IMR-90 (cell line): ENCODE data around the gene MED13. TPM values are rescaled to one million over a fixed set of nuclear protein-coding genes. Genes with fewer than 3 reads are reported as not detected.

Experiments
- ATAC-seq: fragments of 200-7000 bp; cut with Tn5 transposase; 2 replicates; pipeline ENCODE4 v1.9.1; 2020; ENCODE audit warnings: low read depth, mild to moderate bottlenecking, moderate library complexity
- BruUV-seq: library from RNA; stranded (reverse); fragments of 400-500 nt; replicated peaks from 2 replicates; lab custom pipeline; 2021; lab: Mats Ljungman, UMichigan
- CTCF ChIA-PET: fragments of 300-600 bp; formaldehyde crosslinking; extraction: SDS; loops from one replicate; lab custom pipeline; 2021; ENCODE audit warnings: antibody characterized with exemption; lab: Yijun Ruan, JAX
- POLR2A ChIA-PET: fragments of 300-600 bp; sonication (Branson Sonifier 250); formaldehyde crosslinking; loops from one replicate; lab custom pipeline; 2022; ENCODE audit warnings: antibody characterized with exemption; ENCODE audit not compliant: unreplicated experiment; lab: Charles Lee
- DNase-seq: peaks from one replicate; pipeline ENCODE4 v3.0.0; 2013
- H2AFZ ChIP-seq: replicated peaks from 2 replicates; pipeline ENCODE3; 2013; ENCODE audit warnings: low read length, mild to moderate bottlenecking; ENCODE audit not compliant: poor library complexity
- H2AK5ac ChIP-seq: 2 replicates; pipeline ENCODE4 v1.6.1; 2013; ENCODE audit warnings: low read depth, low read length, inconsistent platforms
- H2AK9ac ChIP-seq: replicated peaks from 2 replicates; pipeline ENCODE3; 2013; ENCODE audit warnings: mild to moderate bottlenecking, low read depth, low read length, moderate library complexity; ENCODE audit not compliant: poor library complexity
- H2BK120ac ChIP-seq: 2 replicates; pipeline ENCODE4 v1.6.1; 2013; ENCODE audit warnings: low read depth, low read length, inconsistent platforms
- H2BK15ac ChIP-seq: 3 replicates; pipeline ENCODE4 v1.6.1; 2013; ENCODE audit warnings: low read depth, low read length, inconsistent platforms
- H2BK20ac ChIP-seq: 2 replicates; pipeline ENCODE4 v1.6.1; 2013; ENCODE audit warnings: low read depth, mild to moderate bottlenecking, inconsistent platforms, low read length, moderate library complexity
- H2BK5ac ChIP-seq: 2 replicates; pipeline ENCODE4 v1.6.1; 2013; ENCODE audit warnings: mild to moderate bottlenecking, low read depth, low read length, inconsistent platforms; ENCODE audit not compliant: poor library complexity, severe bottlenecking
- H3K14ac ChIP-seq: replicated peaks from 2 replicates; pipeline ENCODE4 v1.6.1; 2013; ENCODE audit warnings: low read depth, low read length, inconsistent platforms
- H3K18ac ChIP-seq: 2 replicates; pipeline ENCODE4 v1.6.1; 2013; ENCODE audit warnings: low read depth, low read length, control low read depth
- H3K23ac ChIP-seq: 2 replicates; pipeline ENCODE4 v1.6.1; 2013; ENCODE audit warnings: low read depth, low read length, inconsistent platforms
- H3K27ac ChIP-seq: 2 replicates; pipeline ENCODE4 v1.5.1; 2013; ENCODE audit warnings: mild to moderate bottlenecking, control low read depth, low read length; ENCODE audit not compliant: insufficient read depth
- H3K27me3 ChIP-seq: 2 replicates; pipeline ENCODE4 v1.6.1; 2013; ENCODE audit warnings: low read length; ENCODE audit not compliant: control insufficient read depth, insufficient read depth
- H3K36me3 ChIP-seq: 2 replicates; pipeline ENCODE4 v1.6.1; 2013; ENCODE audit warnings: low read length, mixed read lengths; ENCODE audit not compliant: control insufficient read depth, insufficient read depth
- H3K4ac ChIP-seq: 2 replicates; pipeline ENCODE4 v1.6.1; 2013; ENCODE audit warnings: low read depth, low read length, inconsistent platforms
- H3K4me1 ChIP-seq: 2 replicates; pipeline ENCODE4 v1.6.1; 2013; ENCODE audit warnings: low read length, mixed read lengths; ENCODE audit not compliant: control insufficient read depth, insufficient read depth
- H3K4me2 ChIP-seq: 2 replicates; pipeline ENCODE4 v1.6.1; 2013; ENCODE audit warnings: low read depth, mild to moderate bottlenecking, control low read depth, low read length, moderate library complexity
- H3K4me3 ChIP-seq: 2 replicates; pipeline ENCODE4 v1.5.1; 2013; ENCODE audit warnings: low read depth, mild to moderate bottlenecking, control low read depth, low read length, moderate library complexity; ENCODE audit not compliant: insufficient read depth
- H3K56ac ChIP-seq: 2 replicates; pipeline ENCODE4 v1.6.1; 2013; ENCODE audit warnings: low read length, inconsistent platforms; ENCODE audit not compliant: insufficient read depth; ENCODE audit errors: extremely low read depth
- H3K79me1 ChIP-seq, 2 experiments: 2 replicates each; pipeline ENCODE4 v1.6.1; 2013; ENCODE audit warnings: low read length in 2 of 2, inconsistent platforms in 1 of 2, low read depth in 1 of 2
- H3K9ac ChIP-seq: 2 replicates; pipeline ENCODE4 v1.6.1; 2013; ENCODE audit warnings: low read depth, low read length, control low read depth
- H3K9me1 ChIP-seq: 2 replicates; pipeline ENCODE4 v1.6.1; 2013; ENCODE audit warnings: low read length, inconsistent platforms; ENCODE audit not compliant: insufficient read depth
- H3K9me3 ChIP-seq: 2 replicates; pipeline ENCODE4 v1.6.1; 2013; ENCODE audit warnings: low read length; ENCODE audit not compliant: control insufficient read depth, insufficient read depth
- H4K20me1 ChIP-seq: 2 replicates; pipeline ENCODE4 v1.6.1; 2013; ENCODE audit warnings: low read length, inconsistent platforms; ENCODE audit not compliant: insufficient read depth
- H4K5ac ChIP-seq: 2 replicates; pipeline ENCODE4 v1.6.1; 2013; ENCODE audit warnings: mild to moderate bottlenecking, low read depth, low read length, control low read depth
- H4K8ac ChIP-seq, 2 experiments: 2 replicates each; pipeline ENCODE4 v1.6.1; 2013; ENCODE audit warnings: low read depth in 2 of 2, low read length in 2 of 2, control low read depth in 1 of 2, inconsistent platforms in 1 of 2
- H4K91ac ChIP-seq: 2 replicates; pipeline ENCODE4 v1.6.1; 2013; ENCODE audit warnings: low read depth, low read length, inconsistent platforms; ENCODE audit not compliant: insufficient read depth
- CHD1 ChIP-seq: IDR thresholded peaks from 2 replicates; pipeline ENCODE4 v1.6.1; 2012; ENCODE audit warnings: low read depth, low read length, improper control_type of control experiment
- ELK1 ChIP-seq: fragments of 150-350 bp; IDR thresholded peaks from 2 replicates; pipeline ENCODE4 v1.6.1; 2016; ENCODE audit warnings: low read depth, mild to moderate bottlenecking, low read length, moderate library complexity, borderline replicate concordance
- MXI1 ChIP-seq: IDR thresholded peaks from 2 replicates; pipeline ENCODE4 v1.6.1; 2012; ENCODE audit warnings: low read depth, mild to moderate bottlenecking, low read length, moderate library complexity, borderline replicate concordance
- NFE2L2 ChIP-seq: fragments of 150-350 bp; IDR thresholded peaks from 2 replicates; pipeline ENCODE4 v1.6.1; 2016; ENCODE audit warnings: low read depth, mild to moderate bottlenecking, low read length
- POLR2A ChIP-seq: IDR thresholded peaks from 2 replicates; pipeline ENCODE4 v1.6.1; 2012; ENCODE audit warnings: mild to moderate bottlenecking, low read depth, low read length
- RFX5 ChIP-seq: IDR thresholded peaks from 2 replicates; pipeline ENCODE4 v1.8.0; 2012; ENCODE audit warnings: low read depth, mild to moderate bottlenecking, low read length, moderate library complexity
- WGBS, 2 experiments: methylation state at CpG; one replicate each; pipeline versions ENCODE4 v1.1.5 to v1.1.7; 2013; ENCODE audit warnings: missing lambda C conversion rate in 2 of 2; ENCODE audit not compliant: insufficient read length in 1 of 2; ENCODE audit errors: extremely low coverage in 2 of 2; 5-methylcytosine and 5-hydroxymethylcytosine counted together
- dilution Hi-C: fragments of 300-500 bp; cut with HindIII; formaldehyde crosslinking; loops from one replicate; pipeline ENCODE4 v1.14.3; 2018; ENCODE audit warnings: low sequenced_read_pairs; ENCODE audit not compliant: unreplicated experiment
- in situ Hi-C: fragments of 300-500 bp; cut with MboI; formaldehyde crosslinking; loops from 3 replicates; pipeline ENCODE4 v1.14.3; 2019; ENCODE audit warnings: low sequenced_read_pairs, inconsistent platforms, mixed read lengths
- intact Hi-C: fragments of 100-400 bp; cut with micrococcal nuclease; formaldehyde crosslinking; loops from 2 replicates; pipeline ENCODE4 v1.10.0; 2022
- polyA plus RNA-seq, 3 experiments: library from polyadenylated mRNA; depleted of rRNA; stranded (reverse); fragments of >200 nt; gene quantifications; 2 replicates each; pipeline ENCODE4 v1.2.3, GENCODE V29; 2012; ENCODE audit warnings: low replicate concordance in 1 of 3
- total RNA-seq: library from RNA; depleted of rRNA; stranded (reverse); fragments of >200 nt; gene quantifications from 2 replicates; pipeline ENCODE4 v1.2.3, GENCODE V29; 2012

The MED13 gene
- total and polyA plus RNA-seq, 2 of the 4 experiments (the other 2 are of a cell fraction) = 9.7 to 67.2 TPM

- H2BK120ac ChIP-seq = peak within 1 kb of the TSS; percentile 52
- H4K20me1 ChIP-seq = no peaks in the 10 kb centered on the region
- peak within 1 kb of the TSS; percentile 83 for H3K27ac ChIP-seq
- H3K9ac ChIP-seq = peak within 1 kb of the TSS; percentile 91
- dilution Hi-C loops (no loop called here), intact Hi-C loops (no loop called here), in situ Hi-C loops (no loop called here)
- peak within 1 kb of the TSS; percentile 94 for H2AK9ac ChIP-seq
- H3K23ac ChIP-seq = peak within 1 kb of the TSS; percentile 94
- H3K4me2 ChIP-seq = peak within 1 kb of the TSS; percentile 100
- peaks cover 3% of the 10 kb centered on the region for H3K4me1 ChIP-seq
- H2BK20ac ChIP-seq = peak within 1 kb of the TSS; percentile 22; the same call in 1 of the 2 replicates
- no peaks in the 10 kb centered on the region for H3K9me3 ChIP-seq
- H3K4me3 ChIP-seq = peak within 1 kb of the TSS; percentile 71
- H4K5ac ChIP-seq = peak within 1 kb of the TSS; percentile 92
- H3K18ac ChIP-seq = peak within 1 kb of the TSS; percentile 34
- H3K9me1 ChIP-seq = peaks cover 6% of the 10 kb centered on the region
- H3K27me3 ChIP-seq = no peaks in the 10 kb centered on the region
- BruUV-seq = TSS peak; percentile 74
- H3K79me1 ChIP-seq = peaks cover 10 to 32% of the 10 kb centered on the region in 2 experiments
- POLR2A ChIA-PET = no interaction called here
- peak within 1 kb of the TSS; percentile 96 for H3K14ac ChIP-seq
- H2AFZ ChIP-seq = peak within 1 kb of the TSS; percentile 99
- whole genome bisulfite sequencing, 2 experiments = 0% methylated on average over 21 of the region's 58 CpGs; no CpG with 5 or more reads in 1 of the 2 experiments
- TF ChIP-seq NFE2L2 (no peak), ELK1 (no peak), MXI1 (peak; percentile 60), POLR2A (peak; percentile 85), RFX5 (no peak), CHD1 (no peak; the same call in 1 of the 2 replicates)
- H3K4ac ChIP-seq = peak within 1 kb of the TSS; percentile 94
- peak within 1 kb of the TSS; percentile 82 for H2BK5ac ChIP-seq
- peak within 1 kb of the TSS; percentile 17; the same call in 1 of the 3 replicates for H2BK15ac ChIP-seq
- H3K36me3 ChIP-seq = peaks cover 2% of the 10 kb centered on the region
- ATAC-seq = peak; percentile 90
- peak within 1 kb of the TSS; percentile 82 to 100 for H4K8ac ChIP-seq
- CTCF ChIA-PET = interaction anchor here (0.6 kb wide), 1 partner anchor 568 kb away, joined by 3 read pairs; no protein-coding TSS in a partner anchor
- peak within 1 kb of the TSS; percentile 50 for H2AK5ac ChIP-seq
- H3K56ac ChIP-seq = peak within 1 kb of the TSS; percentile 94
- H4K91ac ChIP-seq = peak within 1 kb of the TSS; percentile 83
- DNase-seq = peak; percentile 94
Measured at GRCh38 chr17:61927208-61928100, 137.6 kb downstream of the MED13 start, which contains the start of gene INTS2. INTS2 (minus strand) TSS chr17:61927982; CDS start chr17:61926644, 1,338 bp downstream.
